K562 (cell line): ENCODE results near the gene LIF.

Experiments
- CBFA2T2 ChIP-seq: fragments of 450-650 bp; conservative IDR thresholded peaks from 2 replicates; pipeline ENCODE4 v1.6.1; 2017; ENCODE audit warnings: mild to moderate bottlenecking
- PTBP1 ChIP-seq: fragments of 200-400 bp; formaldehyde crosslinking; IDR thresholded peaks from 2 replicates; pipeline ENCODE4 v1.6.1; 2017; ENCODE audit warnings: low read depth, low read length
- RNF2 ChIP-seq: sonication (generic); IDR thresholded peaks from 2 replicates; pipeline ENCODE4 v1.6.1; 2016
- ZFX ChIP-seq: sonication (generic); formaldehyde crosslinking; IDR thresholded peaks from 2 replicates; pipeline ENCODE4 v1.8.0; 2022; ENCODE audit warnings: mild to moderate bottlenecking, missing genetic modification reagents, moderate library complexity

GRCh38 chr22:30272781-30273601, 26.4 kb upstream of the LIF start:
- TF ChIP-seq PTBP1 (no peak), ZFX (CRISPR knock-in tag) (no peak), RNF2 (no peak), CBFA2T2 (no peak)
